HUES64 (cell line): ENCODE data around the gene BMP7. TPM values are rescaled to one million over a fixed set of nuclear protein-coding genes. Genes with fewer than 3 reads are reported as not detected.

Source experiments
- H3K27ac ChIP-seq: 2 replicates; pipeline ENCODE4 v1.7.0; 2013; ENCODE audit warnings: low read depth, low read length, inconsistent platforms
- H3K27me3 ChIP-seq: 2 replicates; pipeline ENCODE4 v1.6.1; 2013; ENCODE audit warnings: mild to moderate bottlenecking, low read length; ENCODE audit not compliant: insufficient read depth
- H3K36me3 ChIP-seq: 2 replicates; pipeline ENCODE4 v1.6.1; 2013; ENCODE audit warnings: mild to moderate bottlenecking, low read length; ENCODE audit not compliant: insufficient read depth
- H3K4me1 ChIP-seq: 2 replicates; pipeline ENCODE4 v1.6.1; 2013; ENCODE audit warnings: mild to moderate bottlenecking, low read length, moderate library complexity; ENCODE audit not compliant: insufficient read depth
- H3K4me3 ChIP-seq: 2 replicates; pipeline ENCODE4 v1.5.1; 2013; ENCODE audit warnings: mild to moderate bottlenecking, low read length, moderate library complexity
- H3K9ac ChIP-seq: 2 replicates; pipeline ENCODE4 v1.6.1; 2013; ENCODE audit warnings: mild to moderate bottlenecking, low read depth, low read length
- H3K9me3 ChIP-seq: 2 replicates; pipeline ENCODE4 v1.6.1; 2013; ENCODE audit warnings: low read depth, low read length; ENCODE audit not compliant: insufficient read depth
- WGBS: fragments of 150-250, 120-280 bp; methylation state at CpG from one replicate; pipeline ENCODE4 v1.1.7; 2013; ENCODE audit warnings: missing lambda C conversion rate; 5-methylcytosine and 5-hydroxymethylcytosine counted together
- polyA plus RNA-seq, 2 experiments: library from polyadenylated mRNA; stranded (reverse); fragments of 50-300 nt; gene quantifications; one replicate each; pipeline ENCODE4 v1.2.3, GENCODE V29; 2013

The BMP7 gene
- 8.9 TPM for polyA plus RNA-seq (2013, experiment 1 of 2)
- 12.0 TPM for polyA plus RNA-seq (2013, experiment 2 of 2)

GRCh38 chr20:57266291-57267157 lies at the start of gene BMP7:
TSS of gene BMP7 (minus strand) at chr20:57266641. CDS start at chr20:57266122, 519 bp downstream.
- Histone ChIP-seq H3K36me3 (no peaks in the 10 kb centered on the region), H3K9ac (peak within 1 kb of the TSS; percentile 72), H3K27me3 (peaks cover 54% of the 10 kb centered on the region), H3K4me1 (peaks cover 60% of the 10 kb centered on the region), H3K4me3 (peak within 1 kb of the TSS; percentile 83), H3K9me3 (no peaks in the 10 kb centered on the region), H3K27ac (peak within 1 kb of the TSS; percentile 29; the same call in 1 of the 2 replicates)
- WGBS: under 1% methylated on average over 84 of the region's 84 CpGs

- Histone ChIP-seq H3K36me3 (no peaks in the 10 kb centered on the region), H3K9ac (no peak overlapping the region), H3K27ac (no peak overlapping the region), H3K9me3 (no peaks in the 10 kb centered on the region), H3K4me3 (no peak overlapping the region), H3K4me1 (no peaks in the 10 kb centered on the region), H3K27me3 (no peaks in the 10 kb centered on the region)
- 91% methylated on average over 8 of the region's 8 CpGs for WGBS
Observed at GRCh38 chr20:57315976-57316480, 49.6 kb upstream of the BMP7 start.

GRCh38 chr20:57315083-57315975 lies 48.9 kb upstream of the BMP7 start:
- no peak overlapping the region for H3K9ac ChIP-seq
- no peaks in the 10 kb centered on the region for H3K4me1 ChIP-seq
- no peak overlapping the region for H3K27ac ChIP-seq
- 89% methylated on average over 8 of the region's 8 CpGs for WGBS
- H3K4me3 ChIP-seq: no peak overlapping the region
- H3K9me3 ChIP-seq: no peaks in the 10 kb centered on the region
- no peaks in the 10 kb centered on the region for H3K36me3 ChIP-seq
- no peaks in the 10 kb centered on the region for H3K27me3 ChIP-seq

GRCh38 chr20:57313951-57314350 lies 47.5 kb upstream of the BMP7 start:
- Histone ChIP-seq H3K36me3 (no peaks in the 10 kb centered on the region), H3K27ac (no peak overlapping the region), H3K9ac (no peak overlapping the region), H3K27me3 (no peaks in the 10 kb centered on the region), H3K4me3 (no peak overlapping the region), H3K4me1 (no peaks in the 10 kb centered on the region), H3K9me3 (no peaks in the 10 kb centered on the region)
- WGBS: 93% methylated on average over 5 of the region's 5 CpGs

- WGBS: 92% methylated on average over 5 of the region's 5 CpGs
Observed at GRCh38 chr20:57313230-57313629, 46.8 kb upstream of the BMP7 start.

GRCh38 chr20:57312138-57312537 lies 45.7 kb upstream of the BMP7 start:
- no peak overlapping the region for H3K4me3 ChIP-seq
- H3K36me3 ChIP-seq: no peaks in the 10 kb centered on the region
- 96% methylated on average over 6 of the region's 6 CpGs for WGBS
- H3K27ac ChIP-seq: no peak overlapping the region
- H3K27me3 ChIP-seq: no peaks in the 10 kb centered on the region
- no peak overlapping the region for H3K9ac ChIP-seq
- H3K4me1 ChIP-seq: no peaks in the 10 kb centered on the region
- no peaks in the 10 kb centered on the region for H3K9me3 ChIP-seq

More at GRCh38 chr20:57313230-57313629, 46.8 kb upstream of the BMP7 start:
- Histone ChIP-seq H3K4me1 (no peaks in the 10 kb centered on the region), H3K9me3 (no peaks in the 10 kb centered on the region), H3K27me3 (no peaks in the 10 kb centered on the region), H3K36me3 (no peaks in the 10 kb centered on the region), H3K4me3 (no peak overlapping the region), H3K9ac (no peak overlapping the region), H3K27ac (no peak overlapping the region)

- 94% methylated on average over 11 of the region's 11 CpGs for WGBS
- no peaks in the 10 kb centered on the region for H3K27me3 ChIP-seq
Observed at GRCh38 chr20:57310821-57311514, 44.5 kb upstream of the BMP7 start.

GRCh38 chr20:57309544-57310115 lies 43.2 kb upstream of the BMP7 start:
- Histone ChIP-seq H3K9ac (no peak overlapping the region), H3K36me3 (no peaks in the 10 kb centered on the region), H3K27me3 (no peaks in the 10 kb centered on the region), H3K4me1 (no peaks in the 10 kb centered on the region), H3K9me3 (no peaks in the 10 kb centered on the region), H3K27ac (no peak overlapping the region), H3K4me3 (no peak overlapping the region)
- 94% methylated on average over 9 of the region's 9 CpGs for WGBS

More at GRCh38 chr20:57310821-57311514, 44.5 kb upstream of the BMP7 start:
- no peaks in the 10 kb centered on the region for H3K9me3 ChIP-seq
- no peak overlapping the region for H3K4me3 ChIP-seq
- H3K36me3 ChIP-seq: no peaks in the 10 kb centered on the region
- no peak overlapping the region for H3K9ac ChIP-seq
- no peaks in the 10 kb centered on the region for H3K4me1 ChIP-seq
- H3K27ac ChIP-seq: no peak overlapping the region

- WGBS: 88% methylated on average over 11 of the region's 13 CpGs
- Histone ChIP-seq H3K4me3 (no peak overlapping the region), H3K4me1 (no peaks in the 10 kb centered on the region), H3K27me3 (no peaks in the 10 kb centered on the region), H3K36me3 (no peaks in the 10 kb centered on the region), H3K9me3 (no peaks in the 10 kb centered on the region), H3K27ac (no peak overlapping the region), H3K9ac (no peak overlapping the region)
Observed at GRCh38 chr20:57308451-57309271, 42.2 kb upstream of the BMP7 start.

- Histone ChIP-seq H3K9ac (no peak overlapping the region), H3K27me3 (no peaks in the 10 kb centered on the region), H3K4me1 (no peaks in the 10 kb centered on the region), H3K4me3 (no peak overlapping the region), H3K27ac (no peak overlapping the region), H3K9me3 (no peaks in the 10 kb centered on the region), H3K36me3 (no peaks in the 10 kb centered on the region)
- 92% methylated on average over 5 of the region's 5 CpGs for WGBS
Observed at GRCh38 chr20:57306747-57307146, 40.3 kb upstream of the BMP7 start.
